ENCODE results near the gene CAVIN2. TPM values are rescaled to one million over a fixed set of nuclear protein-coding genes. Genes with fewer than 3 reads are reported as not detected.

Gene CAVIN2
- total and polyA plus RNA-seq, 9 of the 15 experiments (the other 6 are each of a cell fraction or from before 2014, with no cell fraction given): 20.6 to 92.4 (median 69.0) TPM

- TF ChIP-seq ZNF639 (CRISPR knock-in tag; conservative IDR thresholded peaks at IDR 0.05 in 1 of 2, IDR thresholded peaks at IDR 0.05 in 1 of 2) (peak in 1 of 2 experiments; percentile 67; a peak in 1 of 4 replicates), ZNF584 (CRISPR knock-in tag; IDR thresholded peaks at IDR 0.05; ENCODE audit: low read depth) (peak; percentile 22; the same call in 1 of the 2 replicates), PCBP1 (IDR thresholded peaks at IDR 0.05; ENCODE audit: low read depth, low read length, poor library complexity, severe bottlenecking) (no peak), SMARCE1 (IDR thresholded peaks at IDR 0.05) (peak; percentile 75), MEF2D (tag; conservative IDR thresholded peaks at IDR 0.05; ENCODE audit: low read depth) (0 out of 2 replicates have a peak, but pooled peaks have one; percentile 15)
These were observed 20.0 kb upstream of the CAVIN2 start (continued) for GRCh38 chr2:191866675-191867506.

- no peak overlapping the region for H3K4me3 ChIP-seq
- BruUV-seq (replicated peaks): no TSS peak
- TF ChIP-seq DIDO1 (tag; IDR thresholded peaks at IDR 0.05; ENCODE audit: low read depth) (no peak), ZNF609 (CRISPR knock-in tag; IDR thresholded peaks at IDR 0.05; ENCODE audit: borderline replicate concordance) (no peak), TARDBP (IDR thresholded peaks at IDR 0.05) (no peak)
- no peaks in the 10 kb centered on the region for H3K9me1 ChIP-seq (ENCODE audit: control insufficient read depth, insufficient read depth, low read length)
- peak overlapping the region; percentile 77 for H3K27ac ChIP-seq (ENCODE audit: extremely low read depth, low read depth, low read length)
- H3K9me3 ChIP-seq (replicated peaks; ENCODE audit: control insufficient read depth, insufficient read depth, low read depth, low read length): no peaks in the 10 kb centered on the region
- no peak for ATAC-seq
- no peaks in the 10 kb centered on the region for H3K27me3 ChIP-seq (ENCODE audit: control insufficient read depth in 2 of 2, insufficient read depth in 2 of 2, low read length in 2 of 2)
- intact Hi-C loops (cut with micrococcal nuclease): loop anchor here (2.0 to 10.0 kb wide), 4 partner anchors 29 to 159 kb away; no protein-coding TSS in a partner anchor
- peaks cover 5 to 33% of the 10 kb centered on the region in 2 experiments; a peak in 3 of 5 replicates for H3K4me1 ChIP-seq (replicated peaks in 1 of 2; ENCODE audit: control insufficient read depth in 2 of 2, insufficient read depth in 2 of 2, low read length in 2 of 2)
- POLR2A ChIA-PET: no interaction called here
- in situ Hi-C loops (cut with MboI): no loop called here
- H3K4me2 ChIP-seq (ENCODE audit: insufficient read depth, low read length): no peak overlapping the region
- DNase-seq (ENCODE audit: extremely low read depth in 1 of 4, low spot score in 3 of 4): no peak
- CTCF ChIA-PET (ENCODE audit: low intra/inter-chr PET ratio): no interaction called here
- peak overlapping the region in 1 of 2 experiments; percentile 54; a peak in 1 of 4 replicates for H3K9ac ChIP-seq (ENCODE audit: insufficient read depth in 1 of 2, low read depth in 2 of 2, low read length in 2 of 2)
- H3K36me3 ChIP-seq (ENCODE audit: control insufficient read depth, insufficient read depth, low read length): peaks cover 11% of the 10 kb centered on the region; the same call in 2 of the 3 replicates
- no peak for FAIRE-seq
- no peaks in the 10 kb centered on the region for H4K20me1 ChIP-seq (replicated peaks; ENCODE audit: control insufficient read depth, insufficient read depth, low read length)
- peaks cover 28% of the 10 kb centered on the region; the same call in 2 of the 3 replicates for H3K79me2 ChIP-seq (ENCODE audit: control insufficient read depth, insufficient read depth, low read length)
- peak overlapping the region; percentile 82; the same call in 1 of the 2 replicates for H2AFZ ChIP-seq (ENCODE audit: low read depth, low read length)
- 68% methylated on average over 4 of the region's 5 CpGs for WGBS (ENCODE audit: insufficient coverage, low coverage, missing lambda C conversion rate)
These were observed 19.3 kb upstream of the CAVIN2 start for GRCh38 chr2:191866195-191866594.

Measured in K562 (cell line).